Activated T-cell treated with anti-CD3 and anti-CD28 coated beads, Interleukin-2, amount 50 U/mL, for 72 hours (primary cell): ENCODE data around the gene SCGB3A2. TPM values are rescaled to one million over a fixed set of nuclear protein-coding genes. Genes with fewer than 3 reads are reported as not detected.

ENCODE experiments used
- ATAC-seq, 2 donors: fragments of 150-1000 bp; cut with Tn5 transposase; replicated peaks in 1 of 2; 2 replicates each; pipeline ENCODE4 v1.10.0; 2021; ENCODE audit warnings: moderate library complexity in 2 of 2, mild to moderate bottlenecking in 1 of 2
- DNase-seq, 2 donors: peaks; one replicate each; pipeline ENCODE4 v3.0.0; 2021 to 2022; ENCODE audit warnings: mixed read lengths in 1 of 2
- H3K27ac Mint-ChIP-seq: one replicate; pipeline ENCODE4 v1.8.0; 2022; ENCODE audit warnings: mild to moderate bottlenecking, moderate library complexity, mixed read lengths
- H3K27me3 Mint-ChIP-seq: one replicate; pipeline ENCODE4 v1.8.0; 2022; ENCODE audit warnings: low read depth, mixed read lengths
- H3K36me3 Mint-ChIP-seq, 2 donors: one replicate each; pipeline ENCODE4 v1.8.0; 2022; ENCODE audit warnings: mixed read lengths in 2 of 2, mild to moderate bottlenecking in 1 of 2; ENCODE audit not compliant: insufficient read depth in 2 of 2
- H3K4me1 Mint-ChIP-seq: one replicate; pipeline ENCODE4 v1.8.0; 2022; ENCODE audit warnings: low read depth, mixed read lengths
- H3K4me3 Mint-ChIP-seq, 2 donors: one replicate each; pipeline ENCODE4 v1.8.0; 2022; ENCODE audit warnings: mild to moderate bottlenecking in 2 of 2, mixed read lengths in 2 of 2, moderate library complexity in 2 of 2
- H3K9me3 Mint-ChIP-seq, 2 donors: one replicate each; pipeline ENCODE4 v1.8.0; 2022; ENCODE audit warnings: mixed read lengths in 2 of 2
- total RNA-seq, 2 donors: library from RNA; stranded (reverse); gene quantifications; one replicate each; pipeline ENCODE4 v1.2.3, GENCODE V29; 2022

The SCGB3A2 gene, protein sequence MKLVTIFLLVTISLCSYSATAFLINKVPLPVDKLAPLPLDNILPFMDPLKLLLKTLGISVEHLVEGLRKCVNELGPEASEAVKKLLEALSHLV
- not detected for total RNA-seq

DNA sequence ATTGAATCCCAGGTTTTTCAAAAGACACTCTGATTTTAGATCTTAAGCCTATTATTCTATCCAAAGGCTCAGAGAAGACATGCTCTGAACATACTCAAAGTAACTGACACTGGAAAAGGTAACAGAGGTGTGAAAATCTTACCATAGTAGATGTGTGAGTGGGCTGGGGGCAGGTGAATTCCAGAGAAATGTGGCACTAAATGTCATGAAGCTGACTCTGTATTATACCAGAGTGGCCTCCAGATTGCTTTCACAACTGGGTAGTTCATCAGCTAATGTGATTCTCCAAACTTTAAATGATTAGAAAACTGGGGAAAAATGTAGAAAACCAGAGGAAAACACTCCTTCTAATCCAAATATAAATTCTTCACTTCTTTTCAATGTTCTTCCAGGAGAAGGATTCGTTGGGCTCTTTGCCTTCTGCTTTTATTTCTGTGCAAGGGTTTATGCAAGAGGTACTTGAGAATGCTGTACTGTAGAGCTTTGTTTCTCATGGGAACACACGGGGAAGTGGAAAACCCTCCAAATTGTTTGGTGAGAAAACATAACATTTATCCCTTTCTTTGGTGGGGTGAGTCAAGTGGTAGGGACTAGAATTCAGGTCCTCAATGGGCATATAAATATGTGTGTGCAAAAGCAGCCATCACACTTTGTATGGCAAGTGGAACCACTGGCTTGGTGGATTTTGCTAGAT is at the start of gene SCGB3A2:
Gene SCGB3A2 (plus strand): TSS at position 646 of the 694 bp plus-strand sequence. CDS start 93 bp downstream, outside the sequence.
- no peak within 1 kb of the TSS for H3K4me3 Mint-ChIP-seq
- no peaks in the 10 kb centered on the region for H3K9me3 Mint-ChIP-seq
- ATAC-seq (no peak), DNase-seq (no peak)
- H3K27ac Mint-ChIP-seq = no peak within 1 kb of the TSS
- H3K36me3 Mint-ChIP-seq = no peaks in the 10 kb centered on the region
- H3K27me3 Mint-ChIP-seq = no peaks in the 10 kb centered on the region
- H3K4me1 Mint-ChIP-seq = no peaks in the 10 kb centered on the region

DNA sequence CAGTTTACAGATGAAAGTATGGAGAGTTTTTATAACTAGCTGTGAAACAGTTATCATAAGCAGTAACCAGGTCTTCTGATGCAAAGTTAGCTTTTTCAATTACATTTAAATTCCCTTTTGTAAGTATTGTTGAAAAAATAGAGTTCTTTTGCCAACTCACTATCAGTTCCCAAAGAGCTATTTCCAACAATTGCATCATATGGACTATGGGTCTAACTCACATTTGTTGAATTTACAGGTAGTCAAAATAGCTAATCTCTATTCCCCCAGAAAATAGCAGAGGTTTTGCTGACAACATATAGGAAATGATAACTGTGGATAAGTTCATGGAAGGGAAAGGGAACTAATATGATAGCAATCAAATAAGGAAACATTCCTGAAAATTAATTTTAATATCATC is 48.5 kb upstream of the SCGB3A2 start:
- ATAC-seq (no peak), DNase-seq (no peak)
- Mint-ChIP-seq H3K9me3 (no peaks in the 10 kb centered on the region), H3K27ac (peak overlapping the region; percentile 12), H3K4me3 (no peak overlapping the region), H3K36me3 (no peaks in the 10 kb centered on the region), H3K4me1 (no peaks in the 10 kb centered on the region), H3K27me3 (peaks cover 18% of the 10 kb centered on the region)

DNA sequence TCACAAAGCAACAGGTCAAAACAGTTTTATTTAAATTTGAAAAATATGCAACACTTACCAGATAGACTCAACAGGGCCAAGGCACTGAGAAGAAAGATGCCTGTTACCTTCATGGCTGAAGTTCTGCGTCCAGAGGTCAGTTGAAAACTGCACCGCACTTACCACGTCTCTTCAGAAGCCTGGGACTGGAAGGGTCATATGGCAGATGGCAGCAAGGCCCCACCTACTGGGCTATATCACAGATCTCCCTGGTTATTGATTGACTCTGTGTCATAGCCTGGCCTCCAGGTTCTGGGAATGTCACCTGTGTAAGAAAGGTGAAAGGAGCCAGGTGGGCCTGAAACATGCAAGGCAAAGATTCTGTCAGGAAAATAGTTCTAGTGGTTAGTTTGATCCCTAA is 47.0 kb upstream of the SCGB3A2 start, which contains the start of gene SPINK1:
Gene SPINK1 (minus strand): TSS at position 207 of the 400 bp plus-strand sequence. CDS start 94 bp downstream, at position 113.
- H3K36me3 Mint-ChIP-seq = no peaks in the 10 kb centered on the region
- DNase-seq (no peak), ATAC-seq (no peak)
- H3K4me1 Mint-ChIP-seq = no peaks in the 10 kb centered on the region
- H3K4me3 Mint-ChIP-seq = no peak within 1 kb of the TSS
- H3K27me3 Mint-ChIP-seq = peaks cover 18% of the 10 kb centered on the region
- no peak within 1 kb of the TSS for H3K27ac Mint-ChIP-seq
- no peaks in the 10 kb centered on the region for H3K9me3 Mint-ChIP-seq

DNA sequence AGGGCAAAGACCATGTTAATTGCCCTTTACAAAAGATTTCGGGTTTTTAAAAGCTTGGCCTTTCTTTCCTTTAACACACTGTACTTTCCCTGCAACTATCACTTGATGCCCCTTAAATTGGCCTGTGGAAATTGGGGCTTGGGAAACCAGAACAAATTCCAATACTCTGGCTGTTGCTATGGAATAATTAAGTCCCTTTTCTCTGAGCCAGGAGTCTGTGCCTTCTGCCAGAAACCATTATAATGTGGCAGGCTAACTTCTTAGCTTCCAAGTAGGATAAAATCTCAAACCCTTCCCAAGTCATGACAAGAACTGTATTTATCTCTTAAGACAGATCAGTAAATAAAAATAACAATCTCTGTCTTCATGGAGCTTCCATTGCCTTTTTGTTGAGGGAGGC is 46.0 kb upstream of the SCGB3A2 start:
- DNase-seq (no peak), ATAC-seq (no peak)
- Mint-ChIP-seq H3K36me3 (no peaks in the 10 kb centered on the region), H3K4me1 (no peaks in the 10 kb centered on the region), H3K9me3 (no peaks in the 10 kb centered on the region), H3K27me3 (peaks cover 18% of the 10 kb centered on the region), H3K4me3 (no peak overlapping the region), H3K27ac (no peak overlapping the region)

DNA sequence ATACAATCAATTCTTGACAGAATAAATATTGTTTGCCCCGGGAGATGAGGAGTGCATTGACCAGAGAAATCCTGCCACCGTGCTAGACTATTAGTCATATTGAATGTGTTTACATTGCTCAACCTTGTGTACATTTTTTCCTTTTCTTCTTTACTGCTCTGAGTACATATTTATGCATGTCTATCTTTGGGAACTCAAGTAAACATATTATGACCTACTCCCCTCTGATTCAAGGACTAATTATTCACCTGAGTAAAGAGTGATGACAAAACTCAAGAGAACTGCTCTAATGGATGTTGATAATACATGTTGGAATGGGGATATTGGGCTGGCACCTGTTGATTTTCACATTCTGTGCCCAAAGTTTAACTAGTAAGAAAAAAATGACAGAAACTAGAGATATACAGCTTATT is 43.1 kb upstream of the SCGB3A2 start:
- DNase-seq (no peak), ATAC-seq (no peak)
- H3K27ac Mint-ChIP-seq = no peak overlapping the region
- no peaks in the 10 kb centered on the region for H3K36me3 Mint-ChIP-seq
- H3K9me3 Mint-ChIP-seq = no peaks in the 10 kb centered on the region
- H3K4me3 Mint-ChIP-seq = no peak overlapping the region
- peaks cover 5% of the 10 kb centered on the region for H3K27me3 Mint-ChIP-seq
- no peaks in the 10 kb centered on the region for H3K4me1 Mint-ChIP-seq

DNA sequence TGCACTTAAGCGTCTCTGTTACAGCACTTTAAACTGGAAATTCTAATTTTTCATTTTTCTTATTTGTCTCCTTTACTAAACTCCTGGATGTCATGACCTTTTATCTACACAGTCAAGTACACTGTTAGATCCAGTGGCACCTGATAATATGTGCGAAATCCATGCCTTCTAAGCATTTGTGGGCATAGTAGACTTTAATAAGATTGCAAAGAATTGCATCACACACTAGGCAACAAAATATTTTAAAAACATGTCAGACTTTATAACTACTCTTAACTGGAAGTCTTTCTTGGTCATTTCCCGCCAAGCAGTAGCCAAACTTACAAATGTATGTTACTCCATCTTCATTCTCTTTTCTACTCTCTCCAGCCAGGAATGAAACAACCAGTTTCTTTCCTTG is 42.1 kb upstream of the SCGB3A2 start:
- no peaks in the 10 kb centered on the region for H3K4me1 Mint-ChIP-seq
- peaks cover 5% of the 10 kb centered on the region for H3K27me3 Mint-ChIP-seq
- H3K27ac Mint-ChIP-seq = no peak overlapping the region
- no peak overlapping the region for H3K4me3 Mint-ChIP-seq
- no peaks in the 10 kb centered on the region for H3K9me3 Mint-ChIP-seq
- DNase-seq = no peak
- ATAC-seq = no peak
- no peaks in the 10 kb centered on the region for H3K36me3 Mint-ChIP-seq

DNA sequence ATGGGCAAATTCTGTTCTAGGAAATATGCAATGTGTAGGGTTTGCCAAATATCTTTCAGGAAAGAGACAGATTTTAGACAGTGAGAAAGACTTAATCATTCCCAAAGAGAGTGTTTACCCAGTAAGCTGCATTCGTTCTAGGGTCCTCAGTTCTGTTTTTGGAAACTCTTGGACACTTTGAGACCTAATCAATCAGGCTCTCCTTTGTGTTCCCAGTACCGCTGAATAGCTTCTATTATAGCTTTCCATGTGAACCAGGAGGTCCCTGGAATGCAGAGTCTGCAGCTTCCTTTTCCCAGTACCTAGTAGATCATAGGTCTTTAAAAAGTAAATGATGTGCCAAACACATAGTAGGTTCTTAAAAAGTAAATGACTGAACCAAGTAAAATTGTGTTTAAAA is 35.6 kb upstream of the SCGB3A2 start:
- Mint-ChIP-seq H3K9me3 (no peaks in the 10 kb centered on the region), H3K36me3 (no peaks in the 10 kb centered on the region), H3K27ac (no peak overlapping the region), H3K27me3 (peaks cover 6% of the 10 kb centered on the region), H3K4me3 (no peak overlapping the region), H3K4me1 (no peaks in the 10 kb centered on the region)
- ATAC-seq (no peak), DNase-seq (no peak)

DNA sequence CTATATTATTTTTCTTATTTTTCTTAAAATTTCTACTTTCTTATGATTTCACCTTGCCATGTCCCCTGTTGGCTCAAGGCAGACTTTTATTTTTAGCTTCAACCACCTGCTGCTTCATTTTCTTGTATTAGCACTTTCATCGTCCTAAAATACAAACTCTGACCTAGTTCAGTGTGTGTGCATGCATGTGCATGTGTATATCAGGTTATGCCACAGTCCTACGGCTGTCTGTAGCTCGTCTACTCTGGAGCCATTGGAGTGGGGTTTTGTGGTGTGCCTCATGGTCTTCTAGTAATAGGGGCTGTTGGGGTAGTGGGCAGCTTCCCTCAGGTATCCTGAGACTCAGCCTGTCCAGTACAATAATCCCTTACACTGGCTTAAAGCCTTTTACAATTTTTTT is 33.7 kb upstream of the SCGB3A2 start:
- Mint-ChIP-seq H3K9me3 (no peaks in the 10 kb centered on the region), H3K4me1 (no peaks in the 10 kb centered on the region), H3K36me3 (no peaks in the 10 kb centered on the region), H3K27me3 (peaks cover 6% of the 10 kb centered on the region), H3K27ac (no peak overlapping the region), H3K4me3 (no peak overlapping the region)
- DNase-seq = no peak
- no peak for ATAC-seq

DNA sequence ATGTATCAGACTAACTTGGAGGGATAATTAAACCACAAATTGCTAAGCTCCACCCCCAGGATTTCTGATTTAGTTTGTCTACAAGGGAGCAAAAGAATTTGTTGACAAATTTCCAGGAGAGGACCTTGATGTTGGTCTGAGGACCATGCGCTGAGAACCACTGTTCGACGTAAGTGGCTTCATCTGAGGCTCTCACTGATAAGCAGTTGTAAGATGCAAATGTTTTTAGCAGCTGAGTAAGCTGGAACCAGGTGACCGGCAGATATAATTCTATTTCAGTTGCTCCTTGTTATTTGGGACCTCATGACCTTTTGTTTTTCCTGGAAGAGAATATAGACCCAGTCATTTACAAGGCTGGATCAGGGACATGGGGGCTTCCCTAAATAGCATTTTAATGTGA is 32.9 kb upstream of the SCGB3A2 start:
- DNase-seq = no peak
- no peak for ATAC-seq
- no peaks in the 10 kb centered on the region for H3K9me3 Mint-ChIP-seq
- H3K4me3 Mint-ChIP-seq = no peak overlapping the region
- peaks cover 6% of the 10 kb centered on the region for H3K27me3 Mint-ChIP-seq
- H3K36me3 Mint-ChIP-seq = no peaks in the 10 kb centered on the region
- no peak overlapping the region for H3K27ac Mint-ChIP-seq
- no peaks in the 10 kb centered on the region for H3K4me1 Mint-ChIP-seq

DNA sequence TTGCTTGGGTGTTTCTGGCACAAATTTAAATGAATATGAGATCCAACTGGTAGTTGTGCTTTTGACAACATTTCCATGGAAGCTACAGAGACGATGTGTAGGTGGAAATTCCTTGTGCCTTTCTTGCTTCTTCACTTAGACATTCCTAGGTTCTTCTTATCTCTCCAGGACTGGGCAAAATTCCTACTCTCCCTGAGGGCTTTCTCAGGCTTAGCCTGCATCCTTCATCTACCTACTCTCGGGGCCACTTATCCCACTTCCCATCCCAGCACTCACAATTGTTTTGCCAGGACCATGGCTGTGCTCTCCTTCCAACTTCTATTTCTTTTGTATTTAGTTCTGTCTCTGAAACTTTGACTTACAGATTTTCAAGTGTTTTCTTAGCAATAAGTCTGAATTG is 29.3 kb upstream of the SCGB3A2 start:
- no peak overlapping the region for H3K4me3 Mint-ChIP-seq
- H3K27me3 Mint-ChIP-seq = peaks cover 13% of the 10 kb centered on the region
- ATAC-seq (no peak), DNase-seq (no peak)
- H3K4me1 Mint-ChIP-seq = no peaks in the 10 kb centered on the region
- H3K27ac Mint-ChIP-seq = no peak overlapping the region
- no peaks in the 10 kb centered on the region for H3K9me3 Mint-ChIP-seq
- H3K36me3 Mint-ChIP-seq = no peaks in the 10 kb centered on the region

DNA sequence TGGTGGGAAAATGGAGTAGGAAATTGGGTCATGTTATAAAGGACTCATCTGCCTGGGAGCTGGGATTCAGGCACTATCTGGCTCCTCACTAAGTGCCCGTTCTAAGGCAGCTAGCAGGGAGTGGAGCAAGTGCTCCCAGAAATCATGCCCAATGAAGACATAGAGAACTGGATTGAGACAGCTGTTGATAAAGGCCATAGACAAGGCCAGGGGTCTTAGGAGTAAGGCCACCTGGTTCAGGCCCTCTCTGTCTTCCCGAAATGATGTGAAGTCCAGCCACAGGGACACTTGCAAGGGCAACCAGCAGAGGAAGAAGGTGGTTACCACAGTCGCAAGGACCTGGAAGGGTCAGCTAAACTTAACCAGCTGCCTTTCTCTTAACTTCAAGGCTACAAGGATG is 26.9 kb upstream of the SCGB3A2 start:
- Mint-ChIP-seq H3K36me3 (no peaks in the 10 kb centered on the region), H3K4me1 (no peaks in the 10 kb centered on the region), H3K4me3 (no peak overlapping the region), H3K27ac (no peak overlapping the region), H3K27me3 (peaks cover 19% of the 10 kb centered on the region), H3K9me3 (no peaks in the 10 kb centered on the region)
- ATAC-seq = no peak
- DNase-seq = no peak

DNA sequence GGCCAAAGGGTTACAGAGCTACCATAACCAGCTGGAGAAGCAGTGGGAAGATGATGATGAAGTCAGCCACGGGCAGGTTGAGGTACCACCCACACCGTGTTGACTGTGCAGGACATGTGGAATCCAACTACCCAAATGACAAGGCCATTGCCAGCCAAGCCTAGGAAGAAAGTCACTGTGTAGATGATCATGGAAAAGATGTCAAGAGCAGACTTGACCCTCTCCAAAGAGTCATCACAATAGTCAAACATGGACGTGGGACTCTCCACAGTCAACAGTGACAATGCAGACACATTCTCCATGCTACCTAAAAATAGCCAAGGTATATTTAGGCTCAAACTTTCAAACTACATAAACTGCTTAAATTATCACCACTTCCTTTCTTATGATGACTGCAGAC is 26.1 kb upstream of the SCGB3A2 start:
- Mint-ChIP-seq H3K36me3 (no peaks in the 10 kb centered on the region), H3K4me3 (no peak overlapping the region), H3K27ac (no peak overlapping the region), H3K27me3 (peaks cover 19% of the 10 kb centered on the region), H3K4me1 (no peaks in the 10 kb centered on the region), H3K9me3 (no peaks in the 10 kb centered on the region)
- ATAC-seq = no peak
- no peak for DNase-seq

DNA sequence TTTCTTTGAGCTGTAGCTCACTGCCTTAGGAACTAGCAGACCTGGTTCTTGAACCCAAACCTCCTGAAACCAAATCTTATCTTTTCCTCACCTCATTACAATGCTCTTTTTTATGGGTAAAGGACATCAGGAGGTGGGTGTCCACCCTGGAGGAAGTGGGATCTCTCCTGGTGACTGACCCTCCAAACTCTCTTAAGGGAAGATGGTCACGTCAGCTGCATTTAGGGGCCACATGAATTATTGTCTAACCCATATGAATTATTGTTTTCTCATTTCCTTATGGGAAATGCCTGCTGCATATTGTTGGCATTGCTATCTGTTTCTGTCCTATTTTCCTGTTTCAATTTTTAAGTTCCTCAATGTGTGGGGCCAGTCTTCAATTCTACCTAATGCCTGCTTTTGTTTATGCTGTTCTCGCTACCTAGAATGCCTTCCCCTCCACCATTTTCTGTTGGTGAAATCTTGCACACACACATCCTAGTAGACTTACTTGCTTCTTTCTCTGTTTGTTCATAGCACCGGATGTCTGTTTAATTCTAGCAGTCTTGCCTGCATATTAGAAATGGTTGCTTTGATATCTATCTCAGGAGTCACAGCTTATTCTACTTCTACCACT is 25.0 kb upstream of the SCGB3A2 start:
- Mint-ChIP-seq H3K27me3 (peaks cover 19% of the 10 kb centered on the region), H3K4me1 (no peaks in the 10 kb centered on the region), H3K4me3 (no peak overlapping the region), H3K27ac (no peak overlapping the region), H3K36me3 (no peaks in the 10 kb centered on the region), H3K9me3 (no peaks in the 10 kb centered on the region)
- ATAC-seq = no peak
- DNase-seq = no peak

DNA sequence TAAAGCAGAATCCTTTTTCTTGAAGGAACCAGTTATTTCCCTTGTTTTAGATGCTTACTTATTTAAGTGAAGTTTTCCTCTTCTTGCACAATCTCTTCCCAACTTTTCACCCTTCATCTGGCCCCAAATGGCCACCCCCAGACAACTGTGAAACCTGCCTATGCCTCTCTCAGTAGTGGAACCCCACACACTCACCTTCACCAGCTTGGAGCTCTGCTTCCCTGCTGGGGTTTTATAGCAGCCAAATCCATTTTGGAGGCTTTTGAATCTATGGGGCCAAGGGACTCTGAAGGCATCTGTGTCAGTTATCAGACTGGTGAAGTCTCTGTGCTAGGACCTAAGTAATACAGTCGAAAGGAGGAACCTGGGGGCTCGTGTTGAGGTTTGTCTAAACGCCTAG is 24.2 kb upstream of the SCGB3A2 start:
- Mint-ChIP-seq H3K27me3 (peaks cover 19% of the 10 kb centered on the region), H3K27ac (no peak overlapping the region), H3K4me1 (no peaks in the 10 kb centered on the region), H3K9me3 (no peaks in the 10 kb centered on the region), H3K4me3 (no peak overlapping the region), H3K36me3 (no peaks in the 10 kb centered on the region)
- DNase-seq = no peak
- ATAC-seq = no peak
